ENCODE results near the gene CMTM5. TPM values are rescaled to one million over a fixed set of nuclear protein-coding genes. Genes with fewer than 3 reads are reported as not detected.

Gene CMTM5
- total and polyA plus RNA-seq, 2 donors (not counting 3 experiments of a cell fraction or from before 2014, with no cell fraction given), result not detected

GRCh38 chr14:23399136-23399535 is 22.3 kb downstream of the CMTM5 start:
- H3K27ac ChIP-seq (ENCODE audit: insufficient read depth, low read depth, low read length), result no peak overlapping the region
- H3K4me2 ChIP-seq (ENCODE audit: insufficient read depth, low read length), result no peak overlapping the region
- dilution Hi-C loops (cut with MboI; ENCODE audit: extremely low pct_ligation_motif_present, low sequenced_read_pairs), result no loop called here

More at GRCh38 chr14:23399136-23399535, 22.3 kb downstream of the CMTM5 start:
- Histone ChIP-seq H3K27me3 (ENCODE audit: control insufficient read depth in 2 of 2, insufficient read depth in 2 of 2, low read length in 2 of 2) (no peaks in the 10 kb centered on the region), H3K9me1 (replicated peaks; ENCODE audit: control insufficient read depth, extremely low read depth, insufficient read depth, low read length) (no peaks in the 10 kb centered on the region), H3K79me2 (ENCODE audit: control insufficient read depth, insufficient read depth, low read length) (no peaks in the 10 kb centered on the region), H4K20me1 (replicated peaks; ENCODE audit: control insufficient read depth, extremely low read depth, insufficient read depth, low read length) (no peaks in the 10 kb centered on the region), H3K4me1 (ENCODE audit: control insufficient read depth, extremely low read depth, insufficient read depth, low read length) (no peaks in the 10 kb centered on the region), H2AFZ (ENCODE audit: low read depth, low read length) (no peak overlapping the region), H3K9ac (replicated peaks; ENCODE audit: extremely low read depth, insufficient read depth, low read length) (no peak overlapping the region), H3K4me3 (replicated peaks in 1 of 3; ENCODE audit: insufficient read depth in 1 of 3, low read depth in 1 of 3, low read length in 3 of 3) (no peak overlapping the region), H3K36me3 (ENCODE audit: control insufficient read depth in 2 of 2, extremely low read depth in 1 of 2, insufficient read depth in 2 of 2, low read length in 2 of 2) (no peaks in the 10 kb centered on the region), H3K9me3 (replicated peaks; ENCODE audit: control insufficient read depth, insufficient read depth, low read length) (no peaks in the 10 kb centered on the region)
- intact Hi-C loops (cut with micrococcal nuclease), result no loop called here
- TF ChIP-seq POLR2A (IDR thresholded peaks at IDR 0.05; ENCODE audit: low read depth, low read length) (no peak), GATA2 (IDR thresholded peaks at IDR 0.05; ENCODE audit: insufficient read depth, insufficient read length, low read depth, low read length) (no peak), POLR2AphosphoS5 (IDR thresholded peaks at IDR 0.05; ENCODE audit: insufficient read depth, low read depth, low read length) (no peak), JUN (IDR thresholded peaks at IDR 0.05; ENCODE audit: borderline replicate concordance, insufficient read depth, insufficient read length, low read depth) (no peak), FOS (IDR thresholded peaks at IDR 0.05; ENCODE audit: borderline replicate concordance, insufficient read depth, low read length) (no peak), EZH2 (IDR thresholded peaks at IDR 0.05; ENCODE audit: borderline replicate concordance, low read depth, low read length, severe bottlenecking) (no peak), MYC (IDR thresholded peaks at IDR 0.05; ENCODE audit: low read depth, low read length) (no peak)
- TF ChIP-seq, protein P1, sequence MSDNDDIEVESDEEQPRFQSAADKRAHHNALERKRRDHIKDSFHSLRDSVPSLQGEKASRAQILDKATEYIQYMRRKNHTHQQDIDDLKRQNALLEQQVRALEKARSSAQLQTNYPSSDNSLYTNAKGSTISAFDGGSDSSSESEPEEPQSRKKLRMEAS (IDR thresholded peaks at IDR 0.05; ENCODE audit: insufficient read depth, insufficient read length), result no peak
- TF ChIP-seq, protein P2, sequence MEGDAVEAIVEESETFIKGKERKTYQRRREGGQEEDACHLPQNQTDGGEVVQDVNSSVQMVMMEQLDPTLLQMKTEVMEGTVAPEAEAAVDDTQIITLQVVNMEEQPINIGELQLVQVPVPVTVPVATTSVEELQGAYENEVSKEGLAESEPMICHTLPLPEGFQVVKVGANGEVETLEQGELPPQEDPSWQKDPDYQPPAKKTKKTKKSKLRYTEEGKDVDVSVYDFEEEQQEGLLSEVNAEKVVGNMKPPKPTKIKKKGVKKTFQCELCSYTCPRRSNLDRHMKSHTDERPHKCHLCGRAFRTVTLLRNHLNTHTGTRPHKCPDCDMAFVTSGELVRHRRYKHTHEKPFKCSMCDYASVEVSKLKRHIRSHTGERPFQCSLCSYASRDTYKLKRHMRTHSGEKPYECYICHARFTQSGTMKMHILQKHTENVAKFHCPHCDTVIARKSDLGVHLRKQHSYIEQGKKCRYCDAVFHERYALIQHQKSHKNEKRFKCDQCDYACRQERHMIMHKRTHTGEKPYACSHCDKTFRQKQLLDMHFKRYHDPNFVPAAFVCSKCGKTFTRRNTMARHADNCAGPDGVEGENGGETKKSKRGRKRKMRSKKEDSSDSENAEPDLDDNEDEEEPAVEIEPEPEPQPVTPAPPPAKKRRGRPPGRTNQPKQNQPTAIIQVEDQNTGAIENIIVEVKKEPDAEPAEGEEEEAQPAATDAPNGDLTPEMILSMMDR (IDR thresholded peaks at IDR 0.05; ENCODE audit: extremely low read depth in 1 of 2, insufficient read depth in 1 of 2, low read depth in 1 of 2, low read length in 2 of 2), result no peak
- FAIRE-seq (no peak), DNase-seq (ENCODE audit: low read depth, low spot score) (no peak)
- BruUV-seq (replicated peaks), result no TSS peak
- ChIA-PET CTCF (no interaction called here), POLR2A (no interaction called here)
